Measurements from ENCODE around the gene SYNE1. TPM values are rescaled to one million over a fixed set of nuclear protein-coding genes. Genes with fewer than 3 reads are reported as not detected.

Gene SYNE1
- total and polyA plus RNA-seq, 9 donors: 70.4 to 279 (median 154) TPM

GRCh38 chr6:152261179-152261578 is 376.0 kb downstream of the SYNE1 start:
- Histone ChIP-seq H3K36me3 (no peaks in the 10 kb centered on the region), H3K9me3 (no peaks in the 10 kb centered on the region), H3K27ac (no peak overlapping the region), H3K4me3 (no peak overlapping the region), H3K27me3 (no peaks in the 10 kb centered on the region), H3K4me1 (ENCODE audit: insufficient read depth) (no peaks in the 10 kb centered on the region)
- no peak for DNase-seq
- WGBS, 3 donors: 84 to 89% (median 84%) methylated on average over 4 of the region's 4 CpGs
- intact Hi-C loops (cut with DNase I): loop anchor here in 2 of 4 donors (10.0 kb wide), 2 partner anchors 496 to 566 kb away; no protein-coding TSS in a partner anchor
- no peak for TF ChIP-seq EP300 (IDR thresholded peaks at IDR 0.05)
- TF ChIP-seq POLR2A (IDR thresholded peaks at IDR 0.05): no peak
- no peak for TF ChIP-seq CTCF (IDR thresholded peaks at IDR 0.05)

- H3K4me1 ChIP-seq (ENCODE audit: insufficient read depth): no peaks in the 10 kb centered on the region
- intact Hi-C loops (cut with DNase I): no loop called here
- H3K27me3 ChIP-seq: no peaks in the 10 kb centered on the region
- 81 to 97% (median 83%) methylated on average over 3 of the region's 3 CpGs for WGBS, 3 donors
- H3K27ac ChIP-seq: no peak overlapping the region
- no peak overlapping the region for H3K4me3 ChIP-seq
- no peak for DNase-seq
- no peaks in the 10 kb centered on the region for H3K36me3 ChIP-seq
- no peaks in the 10 kb centered on the region for H3K9me3 ChIP-seq
- no peak for TF ChIP-seq CTCF (IDR thresholded peaks at IDR 0.05)
- TF ChIP-seq POLR2A (IDR thresholded peaks at IDR 0.05): no peak
- TF ChIP-seq EP300 (IDR thresholded peaks at IDR 0.05): no peak
Observed at GRCh38 chr6:152259234-152259633, 377.9 kb downstream of the SYNE1 start.

- Histone ChIP-seq H3K36me3 (no peaks in the 10 kb centered on the region), H3K4me3 (no peak overlapping the region), H3K27me3 (no peaks in the 10 kb centered on the region), H3K9me3 (no peaks in the 10 kb centered on the region), H3K27ac (no peak overlapping the region), H3K4me1 (ENCODE audit: insufficient read depth) (peaks cover 1% of the 10 kb centered on the region)
- intact Hi-C loops (cut with DNase I): no loop called here
- TF ChIP-seq POLR2A (IDR thresholded peaks at IDR 0.05) (no peak), EP300 (IDR thresholded peaks at IDR 0.05) (no peak), CTCF (IDR thresholded peaks at IDR 0.05) (no peak)
- no peak for DNase-seq
Observed at GRCh38 chr6:152257581-152257980, 379.6 kb downstream of the SYNE1 start.

- TF ChIP-seq CTCF (IDR thresholded peaks at IDR 0.05) (no peak), EP300 (IDR thresholded peaks at IDR 0.05) (no peak), POLR2A (IDR thresholded peaks at IDR 0.05) (no peak)
- Histone ChIP-seq H3K27ac (no peak overlapping the region), H3K9me3 (no peaks in the 10 kb centered on the region), H3K36me3 (no peaks in the 10 kb centered on the region), H3K4me1 (ENCODE audit: insufficient read depth) (peaks cover 15% of the 10 kb centered on the region), H3K4me3 (no peak overlapping the region), H3K27me3 (no peaks in the 10 kb centered on the region)
- intact Hi-C loops (cut with DNase I): no loop called here
- no peak for DNase-seq
- 94 to 97% (median 95%) methylated on average over 3 of the region's 3 CpGs for WGBS, 3 donors
Observed at GRCh38 chr6:152250127-152250526, 387.0 kb downstream of the SYNE1 start.

Data from ovary (tissue), 9 donors.